ENCODE measurements around the gene FOLR1. TPM values are rescaled to one million over a fixed set of nuclear protein-coding genes. Genes with fewer than 3 reads are reported as not detected.
A peak's percentile ranks its signal among the peaks of the same experiment; 100 is the strongest.

FOLR1 gene
- total RNA-seq, 1 donor from 2014 or later: 1.2 TPM

DNA sequence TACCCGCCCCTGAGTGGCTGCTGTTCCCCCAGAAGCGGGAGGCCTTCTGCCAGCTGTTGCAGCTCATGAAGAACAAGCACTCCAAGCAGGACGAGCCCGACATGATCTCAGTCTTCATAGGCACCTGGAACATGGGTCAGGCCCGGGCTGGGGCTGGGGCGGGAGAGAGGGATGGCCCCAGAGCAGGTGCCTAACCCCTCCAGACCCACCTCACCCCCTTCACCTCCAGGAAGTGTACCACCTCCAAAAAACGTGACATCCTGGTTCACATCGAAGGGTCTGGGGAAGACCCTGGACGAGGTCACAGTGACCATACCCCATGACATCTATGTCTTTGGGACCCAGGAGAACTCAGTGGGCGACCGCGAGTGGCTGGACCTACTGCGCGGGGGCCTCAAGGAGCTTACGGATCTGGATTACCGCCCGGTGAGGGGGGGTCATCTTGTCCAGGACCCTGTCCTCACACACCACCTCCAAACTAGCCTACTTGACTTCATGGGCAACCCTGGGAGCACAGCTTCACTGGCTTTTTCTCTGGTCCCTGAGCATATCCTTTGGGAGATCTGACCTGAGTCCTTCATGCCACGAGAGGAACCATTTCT is 38.9 kb downstream of the FOLR1 start:
- intact Hi-C loops (cut with DNase I): no loop called here
- no peak for ATAC-seq
- DNase-seq (ENCODE audit: missing footprints): no peak

DNA sequence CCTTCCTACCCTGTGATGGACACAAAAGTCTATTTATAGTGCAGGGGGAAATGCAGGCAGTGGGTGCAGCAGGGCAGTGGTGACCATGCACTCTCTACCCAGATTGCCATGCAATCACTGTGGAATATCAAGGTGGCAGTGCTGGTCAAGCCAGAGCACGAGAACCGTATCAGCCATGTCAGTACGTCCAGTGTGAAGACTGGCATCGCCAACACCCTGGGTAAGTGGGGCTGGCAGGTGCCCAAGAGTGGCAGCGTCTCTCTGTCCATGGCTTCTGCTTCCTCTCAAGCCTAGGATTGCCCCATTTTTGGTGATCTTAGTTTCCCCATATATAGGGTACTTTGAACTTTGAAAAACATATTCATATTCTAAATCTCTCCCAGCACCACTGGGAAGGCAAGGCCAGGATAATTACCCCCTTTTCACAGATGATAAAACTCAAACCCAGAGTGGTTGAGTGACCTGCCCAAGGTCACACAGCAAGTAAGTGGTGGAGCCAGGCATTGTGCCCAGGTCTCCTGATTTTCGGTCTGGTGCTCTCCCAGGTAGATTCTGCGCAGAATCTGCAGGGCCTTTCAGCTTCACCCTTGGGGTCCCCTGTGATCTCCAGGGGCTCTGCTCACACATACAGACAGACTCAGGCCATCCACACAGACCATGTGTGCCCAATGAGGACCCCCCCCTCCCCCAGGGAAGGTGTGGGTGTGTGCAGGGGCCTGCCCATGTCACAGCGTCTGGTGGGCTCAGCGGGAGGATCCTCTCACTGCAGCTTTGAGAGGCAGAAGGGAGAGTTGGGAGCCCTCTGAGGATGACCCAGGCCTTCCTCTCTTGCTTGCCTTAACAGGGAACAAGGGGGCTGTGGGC is 39.7 kb downstream of the FOLR1 start:
- ATAC-seq (peak; percentile 42), DNase-seq (ENCODE audit: missing footprints) (peak; percentile 81)
- intact Hi-C loops (cut with DNase I): no loop called here

DNA sequence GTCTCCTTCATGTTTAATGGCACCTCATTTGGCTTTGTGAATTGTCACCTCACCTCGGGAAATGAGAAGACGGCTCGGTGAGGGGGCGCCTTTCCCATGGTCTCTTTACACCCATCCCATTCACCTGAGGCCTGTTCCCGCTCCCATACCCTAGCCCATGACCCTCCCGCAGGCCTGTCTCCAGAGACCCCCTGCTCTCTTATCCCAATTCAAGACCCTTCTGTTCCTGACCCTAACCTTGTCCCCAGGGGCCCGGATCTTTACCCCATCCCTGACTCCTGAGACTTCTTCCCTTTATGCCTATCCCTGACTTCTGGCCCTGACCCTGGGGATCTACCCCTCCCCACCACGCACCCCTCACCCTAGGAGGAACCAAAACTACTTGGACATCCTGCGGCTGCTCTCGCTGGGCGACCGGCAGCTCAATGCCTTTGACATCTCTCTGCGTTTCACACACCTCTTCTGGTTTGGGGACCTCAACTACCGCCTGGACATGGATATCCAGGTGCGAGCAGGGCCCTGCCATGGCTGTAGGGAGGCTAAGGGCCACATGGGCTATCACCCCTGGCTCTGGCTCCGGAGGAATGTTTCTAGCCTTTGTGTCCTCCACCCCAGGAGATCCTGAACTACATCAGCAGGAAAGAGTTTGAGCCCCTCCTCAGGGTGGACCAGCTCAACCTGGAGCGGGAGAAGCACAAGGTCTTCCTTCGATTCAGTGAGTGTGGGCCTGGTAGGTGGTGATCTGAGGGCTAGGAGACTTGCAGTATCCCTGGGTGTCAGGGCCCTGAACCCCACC is 40.5 kb downstream of the FOLR1 start:
- DNase-seq (ENCODE audit: missing footprints): no peak
- ATAC-seq: no peak
- intact Hi-C loops (cut with DNase I): no loop called here

DNA sequence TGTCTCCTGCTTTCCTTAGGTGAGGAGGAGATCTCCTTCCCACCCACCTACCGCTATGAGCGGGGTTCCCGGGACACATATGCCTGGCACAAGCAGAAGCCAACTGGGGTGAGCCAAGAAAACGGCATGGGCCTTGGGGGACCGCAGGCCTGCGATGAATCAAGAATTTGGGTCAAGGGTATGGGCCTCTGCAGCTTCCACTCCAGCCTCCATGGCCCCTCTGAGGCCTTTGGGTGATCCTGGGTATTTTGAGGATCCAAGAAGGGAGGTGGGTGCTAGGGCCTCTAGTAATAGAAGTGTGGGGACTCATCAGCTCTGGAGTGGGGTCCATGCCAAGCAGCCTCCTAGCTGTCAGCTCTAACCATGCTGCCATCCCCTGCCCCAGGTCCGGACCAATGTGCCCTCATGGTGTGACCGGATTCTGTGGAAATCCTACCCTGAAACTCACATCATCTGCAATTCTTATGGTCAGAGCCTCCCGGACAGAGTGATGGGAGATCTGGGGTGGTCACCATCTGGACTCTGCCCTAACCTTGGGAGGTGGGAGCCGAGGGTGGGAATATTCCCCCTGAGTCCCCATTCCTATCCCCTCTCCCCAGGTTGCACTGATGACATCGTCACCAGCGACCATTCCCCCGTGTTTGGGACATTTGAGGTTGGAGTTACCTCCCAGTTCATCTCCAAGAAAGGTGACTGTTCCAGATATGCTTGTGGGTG is 41.3 kb downstream of the FOLR1 start:
- intact Hi-C loops (cut with DNase I): no loop called here
- ATAC-seq (no peak), DNase-seq (ENCODE audit: missing footprints) (no peak)

DNA sequence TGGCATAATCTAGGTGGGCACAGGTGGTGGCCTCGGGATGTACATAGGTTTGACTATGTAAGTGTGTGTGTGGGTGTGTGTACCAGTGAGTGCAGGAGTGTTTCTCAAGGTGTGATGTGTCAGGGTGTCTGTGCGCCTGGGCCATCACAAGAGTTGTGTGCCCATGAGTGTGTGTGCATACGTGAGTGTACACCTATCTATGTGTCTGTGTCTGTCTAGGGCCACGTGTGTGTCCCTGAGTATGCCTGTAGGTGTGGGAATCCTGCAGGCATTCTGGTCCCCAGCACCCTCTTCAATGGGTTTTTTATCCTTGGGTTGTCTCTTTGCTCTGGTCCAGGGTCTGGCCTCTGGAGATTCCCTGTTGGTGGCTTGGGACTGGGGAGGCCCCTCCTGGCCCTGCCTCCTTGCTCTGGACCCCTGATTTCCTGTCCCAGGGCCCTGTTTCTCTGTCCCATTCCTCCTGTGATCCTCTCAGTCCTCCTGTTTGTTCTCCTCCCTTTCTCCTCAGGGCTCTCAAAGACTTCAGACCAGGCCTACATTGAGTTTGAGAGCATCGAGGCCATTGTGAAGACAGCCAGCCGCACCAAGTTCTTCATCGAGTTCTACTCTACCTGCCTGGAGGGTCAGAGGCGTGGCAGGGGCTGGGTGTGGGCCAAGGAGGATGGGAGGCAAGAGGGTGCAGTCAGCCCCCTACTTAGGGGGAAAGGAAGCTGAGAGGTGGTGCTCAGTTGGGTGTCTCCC is 42.0 kb downstream of the FOLR1 start:
- DNase-seq (ENCODE audit: missing footprints): no peak
- intact Hi-C loops (cut with DNase I): no loop called here
- no peak for ATAC-seq

DNA sequence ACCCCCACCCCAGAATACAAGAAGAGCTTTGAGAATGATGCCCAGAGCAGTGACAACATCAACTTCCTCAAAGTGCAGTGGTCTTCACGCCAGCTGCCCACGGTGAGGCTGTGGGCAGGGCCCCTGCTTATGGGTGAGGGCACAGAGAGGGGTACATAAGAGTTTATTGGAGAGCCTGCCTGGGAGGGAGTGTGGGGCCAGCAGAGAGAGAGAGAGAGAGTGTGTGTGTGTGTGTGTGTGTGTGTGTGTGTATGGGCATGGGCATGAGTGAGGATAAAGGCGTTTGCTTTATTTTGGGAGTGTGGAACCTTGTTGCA is 42.5 kb downstream of the FOLR1 start:
- intact Hi-C loops (cut with DNase I): no loop called here
- ATAC-seq: no peak

DNA sequence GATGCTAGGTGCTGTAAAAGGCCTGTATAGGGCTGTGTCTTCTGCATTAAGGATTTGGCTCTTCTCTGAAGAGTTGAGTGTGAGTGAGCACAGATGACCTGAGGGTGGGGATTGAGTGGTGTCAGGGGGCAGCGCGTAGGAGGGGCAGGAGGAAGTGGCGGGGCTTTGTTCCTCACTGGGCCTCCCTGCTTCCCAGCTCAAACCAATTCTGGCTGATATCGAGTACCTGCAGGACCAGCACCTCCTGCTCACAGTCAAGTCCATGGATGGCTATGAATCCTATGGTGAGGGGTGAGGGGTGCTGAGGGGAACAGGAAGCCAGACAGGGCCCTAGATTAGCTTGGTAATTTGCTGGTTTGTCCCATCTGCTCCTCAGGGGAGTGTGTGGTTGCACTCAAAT is 43.0 kb downstream of the FOLR1 start:
- no peak for DNase-seq (ENCODE audit: missing footprints)
- ATAC-seq: no peak
- intact Hi-C loops (cut with DNase I): no loop called here

More for the DNA sequence above, 42.5 kb downstream of the FOLR1 start:
- no peak for DNase-seq (ENCODE audit: missing footprints)

DNA sequence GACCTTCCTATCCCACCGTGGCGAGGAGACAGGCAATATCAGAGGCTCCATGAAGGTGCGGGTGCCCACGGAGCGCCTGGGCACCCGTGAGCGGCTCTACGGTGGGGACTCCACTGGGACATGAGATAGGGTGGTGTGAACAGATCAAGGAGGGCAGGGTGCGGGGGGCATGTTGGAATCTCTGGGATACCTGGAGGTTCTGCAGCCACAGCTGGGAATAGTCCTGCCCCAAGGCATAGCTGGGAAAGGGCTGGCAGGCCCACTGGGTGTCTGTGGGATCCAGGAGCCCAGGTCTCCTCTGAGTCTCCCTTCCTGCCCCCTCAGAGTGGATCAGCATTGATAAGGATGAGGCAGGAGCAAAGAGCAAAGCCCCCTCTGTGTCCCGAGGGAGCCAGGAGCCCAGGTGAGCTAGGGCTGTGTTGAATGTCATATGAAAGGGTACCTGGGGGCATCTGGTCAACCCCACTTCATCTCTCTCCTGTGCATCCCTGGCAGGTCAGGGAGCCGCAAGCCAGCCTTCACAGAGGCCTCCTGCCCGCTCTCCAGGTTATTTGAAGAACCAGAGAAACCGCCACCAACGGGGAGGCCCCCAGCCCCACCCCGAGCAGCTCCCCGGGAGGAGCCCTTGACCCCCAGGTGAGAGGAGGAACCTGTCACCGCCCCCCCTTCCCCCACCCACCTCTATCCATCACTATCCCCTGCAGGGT is 43.6 kb downstream of the FOLR1 start:
- intact Hi-C loops (cut with DNase I): no loop called here
- DNase-seq (ENCODE audit: missing footprints): no peak
- ATAC-seq: no peak

DNA sequence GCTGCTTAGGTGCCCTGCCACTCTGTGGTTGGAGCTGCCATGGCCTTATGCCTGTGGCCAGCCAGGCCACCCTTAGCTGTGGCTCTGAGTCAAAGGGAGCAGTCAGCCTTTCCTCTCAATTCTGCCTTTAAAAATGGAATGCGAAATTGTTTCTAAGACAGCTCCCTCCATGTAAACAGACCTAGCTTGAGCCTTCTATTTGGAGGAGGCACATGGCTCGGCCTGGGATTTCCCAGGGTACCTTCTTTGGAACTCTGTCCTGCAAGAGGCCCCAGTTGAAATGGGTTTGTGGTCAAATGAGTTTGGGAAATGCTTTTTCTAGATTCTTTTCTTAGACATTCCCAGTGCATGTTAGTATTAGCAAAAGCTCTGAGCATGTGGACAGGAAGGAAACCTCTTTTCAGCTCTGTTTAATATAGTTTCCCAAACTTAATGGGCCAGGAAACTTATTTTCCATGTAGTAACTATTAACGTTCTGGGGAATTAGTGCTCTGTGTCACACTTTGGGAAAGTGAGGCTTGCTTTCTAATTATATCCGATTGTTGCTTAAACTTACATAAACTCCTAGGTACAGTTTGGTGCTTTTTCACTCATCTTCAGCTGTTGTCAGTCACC is 44.2 kb downstream of the FOLR1 start:
- intact Hi-C loops (cut with DNase I): no loop called here
- no peak for DNase-seq (ENCODE audit: missing footprints)
- no peak for ATAC-seq

DNA sequence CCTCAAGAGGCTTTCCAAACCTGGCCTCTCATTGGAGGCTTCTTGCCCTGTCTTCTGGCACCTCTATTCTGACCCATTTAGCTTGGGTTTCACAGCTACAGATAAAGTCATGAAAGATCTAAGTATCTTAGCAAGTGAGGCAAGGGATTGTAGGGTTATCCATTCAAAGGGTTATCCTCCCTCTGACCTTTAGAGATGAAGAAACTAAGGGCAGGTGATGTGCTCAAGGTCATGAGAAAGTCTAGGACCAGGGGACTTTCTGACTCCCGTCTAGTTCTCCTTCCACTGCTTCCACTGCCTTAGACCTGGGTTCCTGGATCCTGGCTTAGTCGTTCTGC is 44.8 kb downstream of the FOLR1 start:
- ATAC-seq (no peak), DNase-seq (ENCODE audit: missing footprints) (no peak)
- intact Hi-C loops (cut with DNase I): no loop called here

DNA sequence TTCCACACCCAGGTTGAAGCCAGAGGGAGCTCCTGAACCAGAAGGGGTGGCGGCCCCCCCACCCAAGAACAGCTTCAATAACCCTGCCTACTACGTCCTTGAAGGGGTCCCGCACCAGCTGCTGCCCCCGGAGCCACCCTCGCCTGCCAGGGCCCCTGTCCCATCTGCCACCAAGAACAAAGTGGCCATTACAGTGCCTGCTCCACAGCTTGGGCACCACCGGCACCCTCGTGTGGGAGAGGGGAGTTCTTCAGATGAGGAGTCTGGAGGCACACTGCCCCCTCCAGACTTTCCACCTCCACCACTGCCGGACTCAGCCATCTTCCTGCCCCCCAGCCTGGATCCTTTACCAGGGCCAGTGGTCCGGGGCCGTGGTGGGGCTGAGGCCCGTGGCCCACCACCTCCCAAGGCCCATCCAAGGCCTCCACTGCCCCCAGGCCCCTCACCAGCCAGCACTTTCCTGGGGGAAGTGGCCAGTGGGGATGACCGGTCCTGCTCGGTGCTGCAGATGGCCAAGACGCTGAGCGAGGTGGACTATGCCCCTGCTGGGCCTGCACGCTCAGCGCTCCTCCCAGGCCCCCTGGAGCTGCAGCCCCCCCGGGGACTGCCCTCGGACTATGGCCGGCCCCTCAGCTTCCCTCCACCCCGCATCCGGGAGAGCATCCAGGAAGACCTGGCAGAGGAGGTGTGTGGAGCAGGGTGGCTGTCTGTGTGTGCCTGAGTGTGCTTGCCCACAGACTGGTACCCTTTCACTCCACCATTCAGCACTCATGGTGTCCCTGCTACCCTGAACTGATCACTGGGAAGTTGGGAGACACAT is 45.4 kb downstream of the FOLR1 start:
- DNase-seq (ENCODE audit: missing footprints): no peak
- no peak for ATAC-seq
- intact Hi-C loops (cut with DNase I): no loop called here

DNA sequence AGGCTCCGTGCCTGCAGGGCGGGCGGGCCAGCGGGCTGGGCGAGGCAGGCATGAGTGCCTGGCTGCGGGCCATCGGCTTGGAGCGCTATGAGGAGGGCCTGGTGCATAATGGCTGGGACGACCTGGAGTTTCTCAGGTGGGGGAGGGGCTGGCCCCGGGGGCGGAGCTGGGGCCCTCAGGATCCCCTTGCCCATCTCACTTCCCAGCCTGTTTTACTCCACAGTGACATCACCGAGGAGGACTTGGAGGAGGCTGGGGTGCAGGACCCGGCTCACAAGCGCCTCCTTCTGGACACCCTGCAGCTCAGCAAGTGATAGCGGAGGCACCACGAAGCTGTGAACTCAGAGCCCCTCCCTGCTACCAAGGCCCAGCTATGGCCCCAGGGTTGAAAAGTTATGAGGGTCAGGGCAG is 46.1 kb downstream of the FOLR1 start:
- peak; percentile 69 for DNase-seq (ENCODE audit: missing footprints)
- peak; percentile 36 for ATAC-seq
- intact Hi-C loops (cut with DNase I): no loop called here

DNA sequence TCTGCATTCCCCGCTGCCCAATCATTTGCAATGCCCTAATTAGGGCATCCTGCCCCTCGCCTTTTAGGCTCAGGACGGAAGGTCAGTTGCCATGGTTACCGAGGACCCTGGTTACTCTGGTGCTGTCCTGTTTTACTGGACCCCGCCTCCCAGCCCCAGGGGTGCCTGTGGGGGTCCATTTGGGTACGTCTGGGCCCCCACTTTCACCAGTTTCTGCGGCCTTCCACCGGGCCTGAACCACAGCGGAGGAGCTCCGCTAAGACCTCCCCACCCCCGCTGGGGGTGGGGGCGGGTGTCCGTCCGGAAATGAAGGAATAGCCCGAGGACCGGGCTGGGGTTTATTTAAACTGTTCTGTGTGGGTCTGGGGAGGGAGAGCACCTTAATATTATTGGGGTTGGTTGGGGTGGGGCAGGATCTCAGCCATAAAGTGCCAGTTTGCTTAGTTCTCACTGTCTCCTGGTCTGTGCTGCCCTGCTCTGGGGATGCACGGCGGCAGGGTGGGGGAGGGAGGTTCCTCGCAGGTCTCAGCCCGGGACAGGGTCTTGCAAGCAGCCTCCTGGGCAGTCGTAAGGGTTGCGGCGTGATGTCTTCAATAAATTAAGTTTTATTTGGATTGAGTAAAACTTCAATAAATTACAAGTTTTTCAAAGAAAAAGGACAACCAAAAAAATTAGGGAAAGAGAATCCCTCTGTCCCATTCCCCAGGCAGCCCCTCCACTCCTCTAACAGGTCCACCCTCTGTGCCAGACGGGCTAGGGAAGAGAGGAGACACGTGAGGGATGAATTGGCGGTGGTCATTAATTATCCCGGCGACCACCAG is 46.8 kb downstream of the FOLR1 start:
- peak; percentile 1 for ATAC-seq
- intact Hi-C loops (cut with DNase I): no loop called here
- no peak for DNase-seq (ENCODE audit: missing footprints)

DNA sequence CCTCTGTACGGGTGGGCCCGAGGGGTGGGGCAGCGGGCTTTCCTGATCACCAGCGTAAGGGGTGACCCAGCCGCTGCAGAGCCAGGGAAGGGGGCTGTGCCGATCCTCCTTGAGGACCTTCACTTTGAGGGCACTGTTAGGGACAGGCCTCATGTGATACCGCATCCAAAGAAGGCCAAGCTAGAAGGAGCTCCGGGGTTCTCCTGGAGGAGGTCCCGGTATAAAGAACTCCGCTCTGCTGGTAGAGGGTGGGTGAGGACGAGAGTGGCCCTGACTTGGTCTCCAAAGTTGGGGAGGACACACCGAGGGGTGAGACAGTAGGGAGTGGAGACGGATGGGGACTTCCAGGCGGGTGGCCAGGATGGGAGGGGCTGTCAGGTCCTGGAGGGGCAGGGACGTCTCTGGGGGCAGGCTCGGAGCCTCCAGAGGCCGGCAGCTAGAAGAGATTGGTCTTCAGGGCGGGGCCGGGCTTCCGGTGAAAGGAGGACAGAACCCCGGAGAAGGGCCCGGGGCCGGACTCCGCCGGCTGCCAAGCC is 47.4 kb downstream of the FOLR1 start:
- ATAC-seq (peak; percentile 35), DNase-seq (ENCODE audit: missing footprints) (peak; percentile 85)
- intact Hi-C loops (cut with DNase I): no loop called here

DNA sequence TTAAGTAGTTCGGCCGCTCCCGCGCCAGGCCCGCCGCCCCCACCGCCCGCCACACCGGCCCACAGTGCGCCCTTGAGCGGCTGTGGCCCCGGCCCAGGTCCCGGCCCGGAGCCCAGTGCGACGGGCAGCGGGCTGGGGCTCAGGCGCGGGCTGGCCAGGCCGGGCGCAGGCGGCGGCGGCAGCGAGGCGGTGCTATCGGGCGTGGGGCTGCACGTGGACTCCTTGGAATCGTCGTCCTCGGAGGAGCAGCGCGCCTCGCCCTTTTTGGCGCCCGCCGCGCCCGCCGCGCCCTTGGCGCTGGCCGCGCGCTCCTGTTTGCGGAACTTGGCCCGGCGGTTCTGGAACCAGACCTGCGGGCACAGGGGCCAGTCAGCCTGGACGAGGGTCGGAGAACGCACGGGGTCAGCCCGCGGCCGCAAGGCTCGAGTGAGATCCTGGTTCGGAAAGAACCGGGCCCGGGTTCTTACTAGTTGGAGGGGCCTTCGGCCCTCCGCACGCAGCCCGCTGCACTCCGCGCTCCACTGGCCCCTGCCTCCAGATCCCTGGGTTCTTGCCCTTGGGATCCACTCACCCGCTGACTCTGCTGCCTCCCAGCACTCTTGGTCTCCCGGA is 48.0 kb downstream of the FOLR1 start:
- intact Hi-C loops (cut with DNase I): loop anchor here (5.0 kb wide), 1 partner anchor 192 kb away; the partner anchor contains the start of gene CLPB
- peak; percentile 86 for DNase-seq (ENCODE audit: missing footprints)
- ATAC-seq: peak; percentile 47

Measured in Right ventricle myocardium inferior (tissue), 1 donor.